GM12878 (cell line): ENCODE data around the gene S100A12.

Source experiments
- CTCF ChIP-seq, 3 experiments: IDR thresholded peaks in 2 of 3; conservative IDR thresholded peaks in 1 of 3; 2 replicates each; pipeline ENCODE4 v1.5.1; 2011; ENCODE audit warnings: low read depth in 3 of 3, low read length in 3 of 3, mild to moderate bottlenecking in 3 of 3, control low read depth in 2 of 3, moderate library complexity in 2 of 3, inconsistent platforms in 1 of 3, mixed read lengths in 1 of 3; ENCODE audit not compliant: control insufficient read depth in 2 of 3, insufficient read depth in 1 of 3; ENCODE audit errors: extremely low read depth in 1 of 3
- SMARCA5 ChIP-seq: fragments of 450-650 bp; IDR thresholded peaks from 2 replicates; pipeline ENCODE4 v1.6.1; 2017; ENCODE audit warnings: mild to moderate bottlenecking
- ZNF274 ChIP-seq: IDR thresholded peaks from one replicate; pipeline ENCODE4 v1.8.0; 2011; ENCODE audit not compliant: insufficient read length, insufficient read depth
- ZSCAN29 ChIP-seq: fragments of 450-650 bp; IDR thresholded peaks from 2 replicates; pipeline ENCODE4 v1.6.1; 2017; ENCODE audit warnings: mild to moderate bottlenecking, moderate library complexity

- TF ChIP-seq ZNF274: no peak
- peak; percentile 44 to 55 (median 51); a peak in 5 of 6 replicates for TF ChIP-seq CTCF (IDR thresholded peaks at IDR 0.05 in 2 of 3, conservative IDR thresholded peaks at IDR 0.05 in 1 of 3; ENCODE audit: control insufficient read depth in 2 of 3, extremely low read depth in 1 of 3, insufficient read depth in 1 of 3, low read depth in 3 of 3, low read length in 3 of 3)
- no peak for TF ChIP-seq SMARCA5
- TF ChIP-seq ZSCAN29: no peak
These were observed 29.3 kb upstream of the S100A12 start for GRCh38 chr1:153404768-153405167.
